Measurements from ENCODE around the gene PLA2G4B.
A peak's percentile ranks its signal among the peaks of the same experiment; 100 is the strongest.
"Not testable (repeated sequence)": the region's sequence is repeated elsewhere in the genome, so short reads cannot be mapped to it uniquely, and the experiment has no call there.

PLA2G4B gene

GRCh38 chr15:41824062-41824745 lies 14.4 kb upstream of the PLA2G4B start:
- peaks cover 22% of the 10 kb centered on the region for H3K4me1 ChIP-seq (ENCODE audit: control insufficient read depth, insufficient read depth, low read length)
- H3K9me3 ChIP-seq (ENCODE audit: control insufficient read depth, low read length), result no peaks in the 10 kb centered on the region
- H3K27me3 ChIP-seq (ENCODE audit: control insufficient read depth, insufficient read depth, low read length), result no peaks in the 10 kb centered on the region
- peaks cover 8% of the 10 kb centered on the region for H3K36me3 ChIP-seq (ENCODE audit: control insufficient read depth, insufficient read depth, low read length)
- H3K9ac ChIP-seq (ENCODE audit: low read length), result no peak overlapping the region
- no peak overlapping the region for H3K4me3 ChIP-seq (ENCODE audit: low read length)

- no peaks in the 10 kb centered on the region for H3K9me3 ChIP-seq (ENCODE audit: control insufficient read depth, low read length)
- H3K4me1 ChIP-seq (ENCODE audit: control insufficient read depth, insufficient read depth, low read length), result peaks cover 22% of the 10 kb centered on the region
- H3K27me3 ChIP-seq (ENCODE audit: control insufficient read depth, insufficient read depth, low read length), result no peaks in the 10 kb centered on the region
- no peak overlapping the region for H3K9ac ChIP-seq (ENCODE audit: low read length)
- H3K36me3 ChIP-seq (ENCODE audit: control insufficient read depth, insufficient read depth, low read length), result peaks cover 3% of the 10 kb centered on the region
- H3K4me3 ChIP-seq (ENCODE audit: low read length), result no peak overlapping the region
These were observed 13.5 kb upstream of the PLA2G4B start for GRCh38 chr15:41825145-41825544.

GRCh38 chr15:41825572-41826535 lies 12.8 kb upstream of the PLA2G4B start:
- Histone ChIP-seq H3K36me3 (ENCODE audit: control insufficient read depth, insufficient read depth, low read length) (peaks cover 3% of the 10 kb centered on the region), H3K9ac (ENCODE audit: low read length) (no peak overlapping the region), H3K4me3 (ENCODE audit: low read length) (no peak overlapping the region), H3K27me3 (ENCODE audit: control insufficient read depth, insufficient read depth, low read length) (no peaks in the 10 kb centered on the region), H3K4me1 (ENCODE audit: control insufficient read depth, insufficient read depth, low read length) (peaks cover 19% of the 10 kb centered on the region), H3K9me3 (ENCODE audit: control insufficient read depth, low read length) (no peaks in the 10 kb centered on the region)

GRCh38 chr15:41827290-41827879 lies 11.3 kb upstream of the PLA2G4B start:
- peaks cover 9% of the 10 kb centered on the region for H3K4me1 ChIP-seq (ENCODE audit: control insufficient read depth, insufficient read depth, low read length)
- no peaks in the 10 kb centered on the region for H3K9me3 ChIP-seq (ENCODE audit: control insufficient read depth, low read length)
- H3K27me3 ChIP-seq (ENCODE audit: control insufficient read depth, insufficient read depth, low read length), result no peaks in the 10 kb centered on the region
- peak overlapping the region; percentile 50 for H3K9ac ChIP-seq (ENCODE audit: low read length)
- peak overlapping the region; percentile 53 for H3K4me3 ChIP-seq (ENCODE audit: low read length)
- peaks cover 3% of the 10 kb centered on the region for H3K36me3 ChIP-seq (ENCODE audit: control insufficient read depth, insufficient read depth, low read length)

DNA sequence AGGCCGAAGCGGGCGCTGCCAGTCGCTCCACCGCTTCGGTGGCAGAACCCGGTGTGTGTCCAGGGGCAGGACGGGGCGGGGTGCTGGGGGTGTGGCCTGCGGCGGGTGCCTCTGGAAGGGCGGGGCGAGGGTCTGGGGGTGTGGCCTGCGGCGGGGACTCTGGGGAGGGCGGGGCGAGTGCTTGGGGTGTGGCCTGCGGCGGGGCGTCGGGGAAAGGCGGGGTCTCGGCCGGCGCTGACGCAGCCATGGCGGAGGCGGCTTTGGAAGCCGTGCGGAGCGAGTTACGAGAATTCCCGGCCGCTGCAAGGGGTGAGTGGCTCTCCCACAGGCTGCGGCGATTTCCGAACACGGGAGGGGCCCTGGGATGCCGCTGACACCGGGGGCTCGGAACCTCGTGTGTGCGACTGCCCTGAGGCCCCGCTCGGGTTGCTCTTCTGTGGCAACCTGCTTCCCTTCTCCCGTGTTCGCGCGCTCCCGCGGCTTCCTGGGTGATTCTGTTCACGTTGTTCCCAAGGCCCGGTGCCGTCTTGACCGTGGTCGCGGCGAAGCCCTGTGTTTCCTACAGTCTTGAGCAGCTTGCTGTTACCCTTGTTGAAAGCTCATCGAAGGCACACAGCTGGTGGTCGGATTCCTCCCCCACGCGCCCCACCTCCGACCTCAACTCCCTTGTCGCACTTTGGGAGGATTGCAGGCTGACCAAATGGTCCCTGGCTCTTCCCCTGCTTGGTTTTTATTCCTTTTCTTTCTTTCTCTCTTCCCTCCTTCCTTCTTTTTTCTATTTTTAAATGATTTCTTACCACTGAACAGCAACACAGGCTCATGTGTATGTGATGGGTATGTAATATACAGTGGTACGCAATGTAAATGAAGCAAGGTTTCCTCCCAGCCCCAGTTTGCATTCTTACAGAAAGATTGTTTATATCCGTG lies 10.5 kb upstream of the PLA2G4B start, which contains the start of gene JMJD7:
Gene JMJD7, plus strand, starts transcription at position 213 of the 927 bp plus-strand sequence. Its CDS starts 33 bp downstream, at position 246.
- Histone ChIP-seq H3K4me1 (ENCODE audit: control insufficient read depth, insufficient read depth, low read length) (peaks cover 9% of the 10 kb centered on the region), H3K27me3 (ENCODE audit: control insufficient read depth, insufficient read depth, low read length) (no peaks in the 10 kb centered on the region), H3K9me3 (ENCODE audit: control insufficient read depth, low read length) (no peaks in the 10 kb centered on the region), H3K4me3 (ENCODE audit: low read length) (peak within 1 kb of the TSS; percentile 53), H3K36me3 (ENCODE audit: control insufficient read depth, insufficient read depth, low read length) (peaks cover 3% of the 10 kb centered on the region), H3K9ac (ENCODE audit: low read length) (peak within 1 kb of the TSS; percentile 71)

- peaks cover 9% of the 10 kb centered on the region for H3K4me1 ChIP-seq (ENCODE audit: control insufficient read depth, insufficient read depth, low read length)
- H3K4me3 ChIP-seq (ENCODE audit: low read length), result no peak overlapping the region
- no peaks in the 10 kb centered on the region for H3K36me3 ChIP-seq (ENCODE audit: control insufficient read depth, insufficient read depth, low read length)
- no peaks in the 10 kb centered on the region for H3K9me3 ChIP-seq (ENCODE audit: control insufficient read depth, low read length)
- H3K9ac ChIP-seq (ENCODE audit: low read length), result peak overlapping the region; percentile 71
- no peaks in the 10 kb centered on the region for H3K27me3 ChIP-seq (ENCODE audit: control insufficient read depth, insufficient read depth, low read length)
These were observed 9.9 kb upstream of the PLA2G4B start for GRCh38 chr15:41828807-41829141.

GRCh38 chr15:41829959-41830646 lies 8.5 kb upstream of the PLA2G4B start:
- no peaks in the 10 kb centered on the region for H3K36me3 ChIP-seq (ENCODE audit: control insufficient read depth, insufficient read depth, low read length)
- H3K9me3 ChIP-seq (ENCODE audit: control insufficient read depth, low read length), result no peaks in the 10 kb centered on the region
- H3K9ac ChIP-seq (ENCODE audit: low read length), result no peak overlapping the region
- no peak overlapping the region for H3K4me3 ChIP-seq (ENCODE audit: low read length)
- no peaks in the 10 kb centered on the region for H3K27me3 ChIP-seq (ENCODE audit: control insufficient read depth, insufficient read depth, low read length)
- peaks cover 9% of the 10 kb centered on the region for H3K4me1 ChIP-seq (ENCODE audit: control insufficient read depth, insufficient read depth, low read length)

- H3K4me1 ChIP-seq (ENCODE audit: control insufficient read depth, insufficient read depth, low read length); H3K9me3 ChIP-seq (ENCODE audit: control insufficient read depth, low read length); H3K36me3 ChIP-seq (ENCODE audit: control insufficient read depth, insufficient read depth, low read length): not testable (repeated sequence)
These were observed 7.4 kb upstream of the PLA2G4B start for GRCh38 chr15:41831291-41831690.

DNA sequence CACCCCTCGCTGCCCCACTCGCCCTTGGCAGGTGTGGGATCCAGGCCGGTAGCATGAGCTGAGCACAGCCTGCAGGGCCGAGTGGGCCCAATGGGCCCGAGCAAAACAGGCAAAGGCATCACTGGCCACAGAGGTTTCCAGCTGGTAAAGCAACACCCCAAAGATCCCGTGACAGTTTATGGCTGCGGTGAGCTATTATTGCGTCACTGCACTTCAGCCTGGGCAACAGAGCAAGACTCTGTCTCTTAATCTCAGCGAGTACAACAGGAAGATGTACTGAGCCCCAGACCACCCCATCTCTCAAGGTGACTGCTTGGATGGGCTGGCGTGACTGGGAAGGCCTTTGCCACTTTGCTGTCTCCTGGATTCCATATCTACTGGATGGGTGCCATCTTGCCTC lies 6.4 kb upstream of the PLA2G4B start:
- Histone ChIP-seq H3K4me3 (ENCODE audit: low read length) (no peak overlapping the region), H3K36me3 (ENCODE audit: control insufficient read depth, insufficient read depth, low read length) (no peaks in the 10 kb centered on the region), H3K4me1 (ENCODE audit: control insufficient read depth, insufficient read depth, low read length) (peaks cover 8% of the 10 kb centered on the region), H3K9me3 (ENCODE audit: control insufficient read depth, low read length) (no peaks in the 10 kb centered on the region), H3K27me3 (ENCODE audit: control insufficient read depth, insufficient read depth, low read length) (no peaks in the 10 kb centered on the region), H3K9ac (ENCODE audit: low read length) (no peak overlapping the region)

More at GRCh38 chr15:41831291-41831690, 7.4 kb upstream of the PLA2G4B start:
- not testable (repeated sequence) for H3K27me3 ChIP-seq (ENCODE audit: control insufficient read depth, insufficient read depth, low read length); H3K9ac ChIP-seq (ENCODE audit: low read length); H3K4me3 ChIP-seq (ENCODE audit: low read length)

GRCh38 chr15:41832875-41833274 lies 5.8 kb upstream of the PLA2G4B start:
- no peaks in the 10 kb centered on the region for H3K9me3 ChIP-seq (ENCODE audit: control insufficient read depth, low read length)
- H3K4me3 ChIP-seq (ENCODE audit: low read length), result no peak overlapping the region
- no peak overlapping the region for H3K9ac ChIP-seq (ENCODE audit: low read length)
- no peaks in the 10 kb centered on the region for H3K27me3 ChIP-seq (ENCODE audit: control insufficient read depth, insufficient read depth, low read length)
- peaks cover 4% of the 10 kb centered on the region for H3K4me1 ChIP-seq (ENCODE audit: control insufficient read depth, insufficient read depth, low read length)
- H3K36me3 ChIP-seq (ENCODE audit: control insufficient read depth, insufficient read depth, low read length), result no peaks in the 10 kb centered on the region

DNA sequence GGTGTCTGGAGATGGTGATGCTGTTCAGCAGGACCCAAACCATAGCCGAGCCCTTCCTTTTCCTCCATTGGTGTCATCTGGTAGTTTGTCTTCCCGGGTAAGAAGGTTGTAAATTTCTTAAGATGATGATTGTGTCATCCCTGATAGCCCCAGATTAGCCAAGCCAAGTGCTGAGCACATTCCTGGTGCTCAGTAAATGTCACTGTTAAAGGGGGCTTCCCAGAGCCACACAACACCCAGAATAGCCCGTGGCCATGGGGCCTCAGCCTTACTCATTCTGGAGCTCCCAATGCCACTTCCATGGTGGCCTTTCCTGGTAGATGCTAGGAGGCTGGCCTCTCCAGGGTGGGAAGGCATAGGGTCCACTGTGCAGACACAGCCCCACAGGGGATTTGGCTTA lies 4.6 kb upstream of the PLA2G4B start:
- Histone ChIP-seq H3K36me3 (ENCODE audit: control insufficient read depth, insufficient read depth, low read length) (no peaks in the 10 kb centered on the region), H3K4me1 (ENCODE audit: control insufficient read depth, insufficient read depth, low read length) (peaks cover 10% of the 10 kb centered on the region), H3K4me3 (ENCODE audit: low read length) (no peak overlapping the region), H3K9ac (ENCODE audit: low read length) (no peak overlapping the region), H3K9me3 (ENCODE audit: control insufficient read depth, low read length) (no peaks in the 10 kb centered on the region), H3K27me3 (ENCODE audit: control insufficient read depth, insufficient read depth, low read length) (no peaks in the 10 kb centered on the region)
